HL-60 (cell line): Measurements from ENCODE around the gene WFIKKN1.

Experiments used
- DNase-seq, 2 experiments: peaks; one replicate each; pipeline ENCODE4 v3.0.0-alpha.2; 2010 to 2020; ENCODE audit warnings: low read depth in 1 of 2, low spot score in 1 of 2
- H3K27ac ChIP-seq: fragments of 250-450 bp; sonication (Bioruptor Pico); replicated peaks from 2 replicates; pipeline ENCODE4 v1.5.1; 2020; ENCODE audit warnings: mild to moderate bottlenecking, moderate library complexity
- H3K27me3 ChIP-seq: fragments of 250-450 bp; sonication (Bioruptor Pico); 2 replicates; pipeline ENCODE4 v1.5.1; 2021; ENCODE audit warnings: mild to moderate bottlenecking, moderate library complexity; ENCODE audit not compliant: insufficient read depth, poor library complexity, severe bottlenecking
- H3K4me3 ChIP-seq: replicated peaks from 2 replicates; pipeline ENCODE4 v1.5.1; 2011; ENCODE audit warnings: mild to moderate bottlenecking, control low read depth, low read length; ENCODE audit not compliant: insufficient read depth
- GABPA ChIP-seq: IDR thresholded peaks from 2 replicates; pipeline ENCODE4 v1.6.1; 2012; ENCODE audit warnings: low read depth
- POLR2AphosphoS5 ChIP-seq: IDR thresholded peaks from 2 replicates; pipeline ENCODE4 v1.6.1; 2012; ENCODE audit warnings: low read depth
- SPI1 ChIP-seq: IDR thresholded peaks from 2 replicates; pipeline ENCODE4 v1.6.1; 2012; ENCODE audit warnings: low read depth, mild to moderate bottlenecking, borderline replicate concordance
- TF ChIP-seq, protein P1 (sequence below): IDR thresholded peaks from 2 replicates; pipeline ENCODE4 v1.6.1; 2012; ENCODE audit warnings: low read depth; ENCODE audit not compliant: insufficient replicate concordance
- TF ChIP-seq, protein P2 (sequence below): IDR thresholded peaks from one replicate; pipeline ENCODE4 v1.5.1; 2011; ENCODE audit warnings: low read length, control low read depth, inconsistent platforms; ENCODE audit not compliant: insufficient read depth

The WFIKKN1 gene

DNA sequence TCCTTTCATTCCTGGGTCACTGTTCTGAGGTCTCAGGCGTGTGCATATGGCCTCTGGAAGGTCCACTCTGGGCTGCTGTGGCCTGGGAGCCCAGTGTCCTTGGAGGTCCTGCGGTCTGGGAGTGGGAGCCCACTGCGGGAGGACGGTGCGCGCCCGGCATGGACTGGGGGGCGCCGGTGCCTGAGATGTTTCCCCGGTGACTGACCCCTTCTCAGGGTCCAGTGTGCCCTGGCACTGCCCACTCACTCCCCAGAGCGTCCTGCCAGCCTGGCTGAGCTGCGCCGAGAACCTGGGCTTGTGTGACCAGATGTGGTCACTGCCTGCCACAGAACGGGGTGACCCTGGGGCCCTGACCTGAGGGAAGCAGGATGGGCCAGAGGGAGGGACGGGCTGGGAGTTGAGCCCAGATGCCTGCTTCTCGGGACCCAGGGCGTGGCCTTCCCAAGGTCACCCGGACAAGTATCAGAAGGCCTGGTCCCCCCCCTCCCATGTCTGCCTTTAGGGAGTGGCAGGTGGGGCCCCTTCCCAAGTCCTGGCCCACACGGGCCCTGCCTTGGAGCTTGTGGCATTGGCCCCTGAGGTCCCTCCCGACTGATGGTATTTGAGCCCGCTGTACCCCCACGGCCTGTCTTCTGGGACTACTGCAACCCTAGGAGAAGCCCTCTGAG, 43.6 kb downstream of the WFIKKN1 start:
- H3K4me3 ChIP-seq = no peak overlapping the region
- no peaks in the 10 kb centered on the region for H3K27me3 ChIP-seq
- H3K27ac ChIP-seq = no peak overlapping the region
- no peak for DNase-seq
- TF ChIP-seq SPI1 (no peak), POLR2AphosphoS5 (0 out of 2 replicates have a peak, but pooled peaks have one; percentile 7)
- TF ChIP-seq, protein P1, sequence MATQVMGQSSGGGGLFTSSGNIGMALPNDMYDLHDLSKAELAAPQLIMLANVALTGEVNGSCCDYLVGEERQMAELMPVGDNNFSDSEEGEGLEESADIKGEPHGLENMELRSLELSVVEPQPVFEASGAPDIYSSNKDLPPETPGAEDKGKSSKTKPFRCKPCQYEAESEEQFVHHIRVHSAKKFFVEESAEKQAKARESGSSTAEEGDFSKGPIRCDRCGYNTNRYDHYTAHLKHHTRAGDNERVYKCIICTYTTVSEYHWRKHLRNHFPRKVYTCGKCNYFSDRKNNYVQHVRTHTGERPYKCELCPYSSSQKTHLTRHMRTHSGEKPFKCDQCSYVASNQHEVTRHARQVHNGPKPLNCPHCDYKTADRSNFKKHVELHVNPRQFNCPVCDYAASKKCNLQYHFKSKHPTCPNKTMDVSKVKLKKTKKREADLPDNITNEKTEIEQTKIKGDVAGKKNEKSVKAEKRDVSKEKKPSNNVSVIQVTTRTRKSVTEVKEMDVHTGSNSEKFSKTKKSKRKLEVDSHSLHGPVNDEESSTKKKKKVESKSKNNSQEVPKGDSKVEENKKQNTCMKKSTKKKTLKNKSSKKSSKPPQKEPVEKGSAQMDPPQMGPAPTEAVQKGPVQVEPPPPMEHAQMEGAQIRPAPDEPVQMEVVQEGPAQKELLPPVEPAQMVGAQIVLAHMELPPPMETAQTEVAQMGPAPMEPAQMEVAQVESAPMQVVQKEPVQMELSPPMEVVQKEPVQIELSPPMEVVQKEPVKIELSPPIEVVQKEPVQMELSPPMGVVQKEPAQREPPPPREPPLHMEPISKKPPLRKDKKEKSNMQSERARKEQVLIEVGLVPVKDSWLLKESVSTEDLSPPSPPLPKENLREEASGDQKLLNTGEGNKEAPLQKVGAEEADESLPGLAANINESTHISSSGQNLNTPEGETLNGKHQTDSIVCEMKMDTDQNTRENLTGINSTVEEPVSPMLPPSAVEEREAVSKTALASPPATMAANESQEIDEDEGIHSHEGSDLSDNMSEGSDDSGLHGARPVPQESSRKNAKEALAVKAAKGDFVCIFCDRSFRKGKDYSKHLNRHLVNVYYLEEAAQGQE = no peak

DNA sequence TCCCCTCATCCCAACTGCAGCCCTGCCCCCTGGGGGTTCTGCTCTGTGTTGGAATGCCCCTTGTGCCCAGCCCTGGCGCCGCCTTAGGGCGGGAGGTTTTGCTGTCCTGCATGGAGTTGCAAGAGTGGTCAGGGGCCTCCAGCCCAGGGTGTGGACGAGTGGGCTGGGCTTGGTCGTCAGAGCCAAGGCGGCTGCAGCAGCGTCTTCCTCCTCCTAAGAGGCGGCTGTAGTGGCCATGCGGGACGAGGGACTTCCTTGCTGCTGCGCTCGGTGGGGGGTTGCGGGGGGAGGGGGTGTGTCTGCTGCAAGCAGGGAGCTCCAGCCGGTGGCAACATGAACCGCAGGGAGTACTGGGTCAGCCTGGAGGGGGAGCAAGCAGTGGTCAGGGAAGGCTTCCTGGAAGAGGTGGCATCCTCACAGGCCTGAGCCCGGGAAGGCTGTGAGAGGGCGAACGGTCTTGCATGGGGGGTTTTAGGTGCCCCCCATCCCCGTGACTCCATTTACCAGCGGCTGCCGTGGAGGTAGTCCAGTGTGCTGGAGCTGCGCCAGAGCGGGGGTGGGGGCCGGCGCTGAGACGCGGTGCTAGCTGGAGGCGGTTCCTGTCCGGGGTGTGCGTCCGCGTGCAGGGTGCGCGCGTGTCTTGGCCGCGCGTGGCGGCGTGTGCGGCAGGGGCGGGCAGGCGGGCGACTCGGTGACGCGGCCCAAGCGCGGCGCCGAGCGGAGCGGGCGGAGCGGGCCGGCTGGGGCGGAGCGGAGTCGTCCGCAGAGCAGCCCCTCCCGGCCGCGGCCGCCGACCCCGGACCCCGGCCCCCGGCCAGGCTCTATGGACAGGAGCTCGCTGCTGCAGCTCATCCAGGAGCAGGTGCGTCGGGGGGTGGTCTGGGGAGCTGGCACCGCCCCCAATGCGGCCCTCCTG, 44.4 kb downstream of the WFIKKN1 start, which contains the start of gene RHBDL1:
TSS of gene RHBDL1 (plus strand) at position 704 of the 916 bp plus-strand sequence. CDS start at position 824, 120 bp downstream.
- TF ChIP-seq, protein P2, sequence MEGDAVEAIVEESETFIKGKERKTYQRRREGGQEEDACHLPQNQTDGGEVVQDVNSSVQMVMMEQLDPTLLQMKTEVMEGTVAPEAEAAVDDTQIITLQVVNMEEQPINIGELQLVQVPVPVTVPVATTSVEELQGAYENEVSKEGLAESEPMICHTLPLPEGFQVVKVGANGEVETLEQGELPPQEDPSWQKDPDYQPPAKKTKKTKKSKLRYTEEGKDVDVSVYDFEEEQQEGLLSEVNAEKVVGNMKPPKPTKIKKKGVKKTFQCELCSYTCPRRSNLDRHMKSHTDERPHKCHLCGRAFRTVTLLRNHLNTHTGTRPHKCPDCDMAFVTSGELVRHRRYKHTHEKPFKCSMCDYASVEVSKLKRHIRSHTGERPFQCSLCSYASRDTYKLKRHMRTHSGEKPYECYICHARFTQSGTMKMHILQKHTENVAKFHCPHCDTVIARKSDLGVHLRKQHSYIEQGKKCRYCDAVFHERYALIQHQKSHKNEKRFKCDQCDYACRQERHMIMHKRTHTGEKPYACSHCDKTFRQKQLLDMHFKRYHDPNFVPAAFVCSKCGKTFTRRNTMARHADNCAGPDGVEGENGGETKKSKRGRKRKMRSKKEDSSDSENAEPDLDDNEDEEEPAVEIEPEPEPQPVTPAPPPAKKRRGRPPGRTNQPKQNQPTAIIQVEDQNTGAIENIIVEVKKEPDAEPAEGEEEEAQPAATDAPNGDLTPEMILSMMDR = no peak
- TF ChIP-seq GABPA (no peak), POLR2AphosphoS5 (no peak; the same call in 1 of the 2 replicates), SPI1 (no peak)
- TF ChIP-seq, protein P1 = no peak
- no peak within 1 kb of the TSS for H3K27ac ChIP-seq
- no peaks in the 10 kb centered on the region for H3K27me3 ChIP-seq
- H3K4me3 ChIP-seq = peak within 1 kb of the TSS; percentile 19; the same call in 1 of the 2 replicates
- DNase-seq = peak; percentile 64 to 76

DNA sequence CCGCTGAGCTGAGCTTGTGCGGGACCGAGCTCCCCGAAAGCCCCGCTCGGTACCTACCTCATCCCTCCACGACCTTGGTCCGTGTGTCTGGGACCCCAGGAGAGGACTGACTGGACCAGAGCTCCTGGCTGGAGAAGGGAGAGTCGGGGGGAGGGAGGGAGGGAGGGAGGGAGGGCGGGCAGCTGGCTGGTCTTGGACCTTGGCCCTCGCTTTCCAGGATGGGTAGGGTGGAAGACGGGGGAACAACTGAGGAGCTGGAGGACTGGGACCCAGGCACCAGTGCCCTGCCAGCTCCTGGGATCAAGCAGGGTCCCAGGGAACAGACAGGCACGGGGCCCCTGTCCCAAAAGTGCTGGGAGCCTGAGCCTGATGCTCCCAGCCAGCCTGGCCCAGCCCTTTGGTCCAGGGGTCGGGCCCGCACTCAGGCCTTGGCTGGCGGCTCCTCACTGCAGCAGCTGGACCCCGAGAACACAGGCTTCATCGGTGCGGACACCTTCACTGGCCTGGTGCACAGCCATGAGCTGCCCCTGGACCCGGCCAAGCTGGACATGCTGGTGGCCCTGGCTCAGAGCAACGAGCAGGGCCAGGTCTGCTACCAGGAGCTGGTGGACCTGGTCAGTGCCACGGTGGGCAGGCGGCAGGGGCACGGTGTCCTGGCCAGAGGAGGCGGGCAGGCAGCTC, 45.2 kb downstream of the WFIKKN1 start:
- Histone ChIP-seq H3K27ac (no peak overlapping the region), H3K27me3 (no peaks in the 10 kb centered on the region), H3K4me3 (no peak overlapping the region)
- no peak for DNase-seq
- TF ChIP-seq, protein P2 = no peak
- TF ChIP-seq, protein P1 = no peak
- TF ChIP-seq POLR2AphosphoS5 (no peak), GABPA (no peak), SPI1 (no peak)
